GM10266 (cell line): Measurements from ENCODE around the gene RBM39.
A peak's percentile ranks its signal among the peaks of the same experiment; 100 is the strongest.

Experiments used
- DNase-seq: peaks from one replicate; pipeline ENCODE4 v3.0.0; 2012; ENCODE audit errors: extremely low spot score
- CTCF ChIP-seq: IDR thresholded peaks from 2 replicates; pipeline ENCODE4 v1.5.1; 2012; ENCODE audit warnings: mild to moderate bottlenecking, low read depth; ENCODE audit not compliant: control insufficient read depth, insufficient read depth; ENCODE audit errors: missing control alignments

The RBM39 gene

GRCh38 chr20:35663516-35664465, 78.3 kb downstream of the RBM39 start:
- no peak for TF ChIP-seq CTCF
- DNase-seq: peak; percentile 46

GRCh38 chr20:35662551-35662950, 79.5 kb downstream of the RBM39 start:
- no peak for DNase-seq
- no peak for TF ChIP-seq CTCF

GRCh38 chr20:35661908-35662307, 80.2 kb downstream of the RBM39 start:
- no peak for DNase-seq
- no peak for TF ChIP-seq CTCF

GRCh38 chr20:35661053-35661452, 81.0 kb downstream of the RBM39 start:
- DNase-seq: no peak
- TF ChIP-seq CTCF: no peak

GRCh38 chr20:35660122-35660937, 81.7 kb downstream of the RBM39 start:
- no peak for DNase-seq

GRCh38 chr20:35657271-35657670, 84.8 kb downstream of the RBM39 start:
- DNase-seq: no peak
- TF ChIP-seq CTCF: no peak

More at GRCh38 chr20:35660122-35660937, 81.7 kb downstream of the RBM39 start:
- no peak for TF ChIP-seq CTCF
